HEK293 (cell line): ENCODE results near the gene NFKBIB.

Experiments
- GLI2 ChIP-seq: fragments of 450-650 bp; formaldehyde crosslinking; IDR thresholded peaks from 2 replicates; pipeline ENCODE4; 2017; ENCODE audit warnings: missing biosample characterization, missing genetic modification characterization, low read depth, borderline replicate concordance
- ZNF112 ChIP-seq: fragments of 450-650 bp; formaldehyde crosslinking; IDR thresholded peaks from 2 replicates; pipeline ENCODE4 v1.5.0; 2017; ENCODE audit warnings: missing biosample characterization, missing genetic modification characterization

DNA sequence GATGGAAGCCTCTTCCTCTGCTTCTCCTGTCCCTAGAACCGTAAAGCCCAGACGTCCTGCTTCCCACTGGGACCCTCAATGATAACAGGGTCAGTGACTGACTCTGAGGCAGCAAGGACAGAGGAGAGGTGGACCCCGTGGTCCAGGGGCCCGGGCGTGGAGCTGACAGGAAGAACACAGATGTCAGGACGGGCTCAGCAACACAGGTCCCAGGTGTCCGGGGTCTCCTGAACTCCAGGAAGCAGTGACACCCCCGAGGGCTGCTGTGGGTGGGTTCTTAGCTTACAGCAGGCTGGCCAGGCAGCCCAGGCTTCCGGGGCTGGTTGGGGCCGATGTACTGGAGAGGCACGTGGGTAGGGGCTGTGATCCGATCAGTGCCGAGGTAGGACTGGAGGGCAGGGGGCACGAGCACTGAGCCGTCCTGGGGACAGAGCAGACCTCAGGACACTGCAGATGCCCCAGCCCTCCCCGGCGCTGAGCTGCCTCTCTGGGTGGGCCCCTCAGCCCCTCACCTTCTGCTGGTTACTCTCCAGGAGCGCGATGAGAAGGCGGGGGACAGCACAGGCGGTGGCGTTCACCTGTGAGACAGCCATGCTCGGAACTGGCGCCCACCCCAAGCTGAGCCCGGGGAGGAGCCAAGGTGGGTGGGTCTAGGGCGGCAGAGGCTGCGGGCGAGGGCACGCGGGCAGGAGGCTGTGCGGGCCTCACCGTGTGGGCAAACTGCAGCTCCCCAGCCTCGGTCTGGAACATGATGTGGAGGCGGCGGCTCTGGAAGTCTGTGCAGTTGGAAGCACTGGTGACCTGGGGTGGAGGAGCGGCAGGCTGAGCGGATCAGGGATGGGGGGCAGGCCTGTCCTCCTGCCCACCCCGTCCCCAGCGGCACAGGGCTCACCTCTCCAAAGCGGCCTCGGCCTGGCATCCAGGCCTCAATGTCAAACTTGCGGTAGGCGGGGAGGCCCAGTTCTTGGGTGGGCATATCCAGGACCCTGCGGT, 15.9 kb downstream of the NFKBIB start:
- TF ChIP-seq GLI2 = no peak
- TF ChIP-seq ZNF112 (tag by site-specific recombination) = no peak
